Sigmoid colon (tissue), 4 donors: ENCODE data around the gene UBTD1.
"Not testable (repeated sequence)": the region's sequence is repeated elsewhere in the genome, so short reads cannot be mapped to it uniquely, and the experiment has no call there.

Experiments
- CTCF ChIP-seq, 4 experiments: fragments of 450-650 bp in 3 of 4; fragments of 200-600 bp in 1 of 4; IDR thresholded peaks; one replicate each; pipeline ENCODE4 v1.5.1; 2016 to 2019; ENCODE audit warnings: antibody characterized with exemption in 4 of 4, mild to moderate bottlenecking in 3 of 4, moderate library complexity in 2 of 4
- EP300 ChIP-seq, 4 donors: sonication (generic); formaldehyde crosslinking; IDR thresholded peaks; one replicate each; pipeline ENCODE4 v1.6.1; 2017; ENCODE audit warnings: antibody characterized with exemption in 4 of 4
- POLR2A ChIP-seq, 2 donors: fragments of 450-650 bp; IDR thresholded peaks; one replicate each; pipeline ENCODE4 v1.6.1; 2016; ENCODE audit warnings: antibody characterized with exemption in 2 of 2, mild to moderate bottlenecking in 2 of 2, moderate library complexity in 2 of 2
- POLR2AphosphoS5 ChIP-seq, 4 donors: sonication (generic); formaldehyde crosslinking; IDR thresholded peaks; one replicate each; pipeline ENCODE4 v1.6.1; 2017; ENCODE audit warnings: antibody characterized with exemption in 4 of 4

DNA sequence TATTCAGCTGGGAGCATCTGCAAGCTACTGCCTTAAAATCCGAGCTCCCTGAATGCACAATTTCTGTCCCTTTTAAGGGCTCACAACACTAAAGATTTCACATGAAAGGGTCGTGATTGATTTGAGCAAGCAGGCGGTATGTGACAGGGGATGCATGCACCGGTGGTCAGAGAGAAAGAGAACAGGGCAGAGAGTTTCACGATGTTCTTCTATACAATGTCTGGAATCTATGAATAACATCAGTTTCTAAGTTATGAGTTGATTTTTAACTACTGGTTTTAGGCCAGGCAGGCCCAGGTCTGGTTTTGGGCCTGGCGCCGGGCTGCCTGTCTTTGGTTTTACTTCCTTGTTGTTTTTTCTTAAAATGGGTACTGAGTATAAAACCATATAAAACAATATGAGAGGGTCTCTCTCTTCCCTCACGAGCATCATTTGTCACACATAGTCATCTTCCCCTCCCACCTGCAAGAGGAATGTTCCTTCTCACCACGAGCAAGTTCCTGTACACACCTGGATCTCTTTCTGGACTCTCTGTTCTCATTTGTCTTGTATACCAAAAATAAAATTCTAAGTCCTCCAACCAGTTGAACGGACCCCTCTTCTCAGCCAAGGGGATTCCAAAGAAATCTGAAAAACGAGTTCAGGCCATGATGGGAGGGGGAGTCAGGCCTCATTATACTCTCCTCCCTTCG, 62.8 kb downstream of the UBTD1 start:
- not testable (repeated sequence) for TF ChIP-seq CTCF, EP300, POLR2A, POLR2AphosphoS5 (IDR thresholded peaks at IDR 0.05)
